Activated naive CD4-positive, alpha-beta T cell treated with anti-CD3 and anti-CD28 coated beads, Interleukin-2, amount 50 U/mL, for 24 hours (primary cell): ENCODE results near the gene LZIC.

Source experiments
- H3K27ac Mint-ChIP-seq: one replicate; pipeline ENCODE4 v1.8.0; 2021; ENCODE audit warnings: mild to moderate bottlenecking, mixed read lengths
- H3K27me3 Mint-ChIP-seq: one replicate; pipeline ENCODE4 v1.8.0; 2021; ENCODE audit warnings: mixed read lengths
- H3K36me3 Mint-ChIP-seq: one replicate; pipeline ENCODE4 v1.8.0; 2021; ENCODE audit warnings: mixed read lengths
- H3K4me1 Mint-ChIP-seq: one replicate; pipeline ENCODE4 v1.8.0; 2021; ENCODE audit warnings: mixed read lengths
- H3K4me3 Mint-ChIP-seq: one replicate; pipeline ENCODE4 v1.8.0; 2021; ENCODE audit warnings: mild to moderate bottlenecking, mixed read lengths
- H3K9me3 Mint-ChIP-seq: one replicate; pipeline ENCODE4 v1.8.0; 2021; ENCODE audit warnings: mixed read lengths

LZIC gene

GRCh38 chr1:9882296-9882944 lies 60.8 kb downstream of the LZIC start:
- peaks cover 15% of the 10 kb centered on the region for H3K4me1 Mint-ChIP-seq
- no peaks in the 10 kb centered on the region for H3K27me3 Mint-ChIP-seq
- no peak overlapping the region for H3K4me3 Mint-ChIP-seq
- no peaks in the 10 kb centered on the region for H3K36me3 Mint-ChIP-seq
- H3K27ac Mint-ChIP-seq = no peak overlapping the region
- no peaks in the 10 kb centered on the region for H3K9me3 Mint-ChIP-seq

GRCh38 chr1:9881838-9882249 lies 61.3 kb downstream of the LZIC start:
- H3K27me3 Mint-ChIP-seq = no peaks in the 10 kb centered on the region
- H3K4me1 Mint-ChIP-seq = peaks cover 15% of the 10 kb centered on the region
- no peaks in the 10 kb centered on the region for H3K9me3 Mint-ChIP-seq
- no peaks in the 10 kb centered on the region for H3K36me3 Mint-ChIP-seq
- no peak overlapping the region for H3K27ac Mint-ChIP-seq
- H3K4me3 Mint-ChIP-seq = no peak overlapping the region
